ENCODE measurements around the gene MIEF2. TPM values are rescaled to one million over a fixed set of nuclear protein-coding genes. Genes with fewer than 3 reads are reported as not detected.
"Not testable (repeated sequence)": the region's sequence is repeated elsewhere in the genome, so short reads cannot be mapped to it uniquely, and the experiment has no call there.

The MIEF2 gene
- total RNA-seq, 2 donors from 2014 or later = 7.8 to 9.4 TPM

GRCh38 chr17:18303206-18303605, 42.7 kb downstream of the MIEF2 start:
- not testable (repeated sequence) for H3K9me3 Mint-ChIP-seq; ATAC-seq (replicated peaks in 1 of 2); H3K27ac Mint-ChIP-seq; DNase-seq; H3K4me3 Mint-ChIP-seq; H3K27me3 Mint-ChIP-seq (ENCODE audit: low read depth); H3K4me1 Mint-ChIP-seq (ENCODE audit: low read depth)
- peaks cover 8 to 27% of the 10 kb centered on the region in 2 donors for H3K36me3 Mint-ChIP-seq (ENCODE audit: insufficient read depth in 2 of 2)

DNA sequence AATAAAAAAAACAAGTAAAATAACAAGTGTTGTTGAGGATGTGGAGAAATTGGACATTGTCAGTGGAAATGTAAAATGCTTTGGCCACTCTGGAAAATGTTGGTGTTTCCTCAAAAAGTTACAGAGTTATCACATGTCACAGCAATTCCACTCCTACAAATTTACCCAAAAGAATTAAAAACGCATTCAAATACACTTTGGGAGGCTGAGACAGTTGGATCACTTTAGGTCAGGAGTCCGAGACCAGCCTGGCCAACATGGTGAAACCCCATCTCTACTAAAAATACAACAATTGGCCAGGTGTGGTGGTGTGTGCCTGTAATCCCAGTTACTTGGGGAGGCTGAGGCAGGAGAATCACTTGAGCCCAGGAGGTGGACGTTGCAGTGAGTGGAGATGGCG, 48.7 kb downstream of the MIEF2 start:
- H3K36me3 Mint-ChIP-seq (ENCODE audit: insufficient read depth in 2 of 2) = peaks cover 8 to 20% of the 10 kb centered on the region in 2 donors

GRCh38 chr17:18314059-18314730, 53.7 kb downstream of the MIEF2 start:
- peak overlapping the region; percentile 91 for H3K27ac Mint-ChIP-seq
- no peaks in the 10 kb centered on the region for H3K9me3 Mint-ChIP-seq
- peaks cover 72% of the 10 kb centered on the region for H3K4me1 Mint-ChIP-seq (ENCODE audit: low read depth)
- H3K27me3 Mint-ChIP-seq (ENCODE audit: low read depth) = no peaks in the 10 kb centered on the region
- H3K36me3 Mint-ChIP-seq (ENCODE audit: insufficient read depth in 2 of 2) = peaks cover 8 to 11% of the 10 kb centered on the region in 2 donors
- H3K4me3 Mint-ChIP-seq = peak overlapping the region; percentile 84 to 97
- DNase-seq (no peak), ATAC-seq (replicated peaks in 1 of 2) (peak in 1 of 2 donors; percentile 3)

More for the DNA sequence above, 48.7 kb downstream of the MIEF2 start:
- Mint-ChIP-seq H3K9me3 (no peaks in the 10 kb centered on the region), H3K27ac (no peak overlapping the region), H3K27me3 (ENCODE audit: low read depth) (no peaks in the 10 kb centered on the region), H3K4me1 (ENCODE audit: low read depth) (peaks cover 40% of the 10 kb centered on the region), H3K4me3 (no peak overlapping the region)
- ATAC-seq (replicated peaks in 1 of 2) (no peak), DNase-seq (no peak)

- H3K9me3 Mint-ChIP-seq = no peaks in the 10 kb centered on the region
- H3K4me3 Mint-ChIP-seq = peak within 1 kb of the TSS; percentile 84 to 97
- ATAC-seq (replicated peaks in 1 of 2) (peak; percentile 93 to 94), DNase-seq (peak; percentile 95 to 97)
- no peaks in the 10 kb centered on the region for H3K27me3 Mint-ChIP-seq (ENCODE audit: low read depth)
- H3K27ac Mint-ChIP-seq = peak within 1 kb of the TSS; percentile 91
- H3K4me1 Mint-ChIP-seq (ENCODE audit: low read depth) = peaks cover 77% of the 10 kb centered on the region
- H3K36me3 Mint-ChIP-seq (ENCODE audit: insufficient read depth in 2 of 2) = peaks cover 8 to 11% of the 10 kb centered on the region in 2 donors
These were observed 54.5 kb downstream of the MIEF2 start, which contains the start of the genes SMCR8 and TOP3A for GRCh38 chr17:18314731-18315561. Gene SMCR8, plus strand, starts transcription at chr17:18315293. Its CDS starts 497 bp downstream, at chr17:18315790. Gene TOP3A, minus strand, starts transcription at chr17:18314994. Its CDS starts 216 bp downstream, at chr17:18314778.

DNA sequence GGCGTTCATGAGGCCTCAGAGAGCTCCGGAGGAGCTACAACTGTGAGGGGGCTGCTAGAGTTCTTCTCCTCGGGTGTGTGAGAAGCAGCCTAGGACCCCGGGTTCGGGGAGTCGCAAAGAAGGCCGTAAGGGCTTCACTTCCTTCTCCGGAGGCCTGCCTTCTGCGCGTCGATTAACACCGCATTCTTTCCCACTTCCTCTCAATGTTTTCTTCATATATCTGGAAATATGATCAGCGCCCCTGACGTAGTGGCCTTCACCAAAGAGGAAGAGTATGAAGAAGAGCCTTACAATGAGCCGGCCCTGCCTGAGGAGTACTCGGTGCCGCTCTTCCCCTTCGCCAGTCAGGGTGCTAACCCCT, 55.1 kb downstream of the MIEF2 start:
- peak; percentile 7 to 11 for ATAC-seq (replicated peaks in 1 of 2)
- no peaks in the 10 kb centered on the region for H3K27me3 Mint-ChIP-seq (ENCODE audit: low read depth)
- peak overlapping the region; percentile 84 to 97 for H3K4me3 Mint-ChIP-seq
- H3K36me3 Mint-ChIP-seq (ENCODE audit: insufficient read depth in 2 of 2) = peaks cover 8 to 10% of the 10 kb centered on the region in 2 donors
- DNase-seq = no peak
- H3K4me1 Mint-ChIP-seq (ENCODE audit: low read depth) = peaks cover 77% of the 10 kb centered on the region
- H3K9me3 Mint-ChIP-seq = no peaks in the 10 kb centered on the region
- peak overlapping the region; percentile 91 for H3K27ac Mint-ChIP-seq

- Mint-ChIP-seq H3K27me3 (ENCODE audit: low read depth) (no peaks in the 10 kb centered on the region), H3K9me3 (no peaks in the 10 kb centered on the region), H3K36me3 (ENCODE audit: insufficient read depth in 2 of 2) (peaks cover 8 to 10% of the 10 kb centered on the region in 2 donors), H3K4me1 (ENCODE audit: low read depth) (peaks cover 77% of the 10 kb centered on the region), H3K27ac (peak overlapping the region; percentile 91), H3K4me3 (peak overlapping the region; percentile 84 to 97)
- DNase-seq = no peak
- no peak for ATAC-seq (replicated peaks in 1 of 2)
These were observed 55.5 kb downstream of the MIEF2 start for GRCh38 chr17:18315961-18316360.

Other genes with a start within 250 kb of the MIEF2 start
- gene ATPAF2, start 221.5 kb upstream of the MIEF2 start, total RNA-seq = 10 to 100 TPM; 25.8 to 28.7 TPM
- gene GID4, start 221.3 kb upstream of the MIEF2 start, total RNA-seq = 10 to 100 TPM in 1 of 2 donors, 1 to 10 TPM in 1; 9.7 to 11.0 TPM
- gene DRG2, start 172.7 kb upstream of the MIEF2 start, total RNA-seq = 10 to 100 TPM; 44.1 to 53.6 TPM
- 1 to 10 TPM; 2.7 to 3.2 TPM for gene MYO15A, start 151.9 kb upstream of the MIEF2 start, total RNA-seq
- 100 to 1,000 TPM; 125 to 133 TPM for gene ALKBH5, start 76.8 kb upstream of the MIEF2 start, total RNA-seq
- 10 to 100 TPM; 18.5 to 18.6 TPM for gene LLGL1, start 35.0 kb upstream of the MIEF2 start, total RNA-seq
- gene FLII, start 1.9 kb upstream of the MIEF2 start, total RNA-seq = 100 to 1,000 TPM; 318 to 373 TPM
- 10 to 100 TPM; 72.0 to 90.6 TPM for gene TOP3A, start 54.3 kb downstream of the MIEF2 start, total RNA-seq
- 10 to 100 TPM; 17.3 to 18.7 TPM for gene SMCR8, start 54.6 kb downstream of the MIEF2 start, total RNA-seq
- gene SHMT1, start 102.9 kb downstream of the MIEF2 start, total RNA-seq = 10 to 100 TPM; 37.3 to 65.6 TPM
- gene EVPLL, start 117.1 kb downstream of the MIEF2 start, total RNA-seq = not detected
- gene LGALS9C, start 216.1 kb downstream of the MIEF2 start, total RNA-seq = not detected

Data from activated T-cell treated with anti-CD3 and anti-CD28 coated beads, Interleukin-2, amount 50 U/mL, for 72 hours (primary cell).